WTC11 (cell line): ENCODE results near the gene FUZ. TPM values are rescaled to one million over a fixed set of nuclear protein-coding genes. Genes with fewer than 3 reads are reported as not detected.
A peak's percentile ranks its signal among the peaks of the same experiment; 100 is the strongest.

Experiments
- ATAC-seq: fragments of 200-7000 bp; cut with Tn5 transposase; 2 replicates; pipeline ENCODE4 v1.10.0; 2021; ENCODE audit warnings: mild to moderate bottlenecking, moderate library complexity
- CTCF ChIA-PET: fragments of 300-600 bp; sonication (Branson Sonifier 250); formaldehyde crosslinking; loops from one replicate; lab custom pipeline; 2021; ENCODE audit warnings: antibody characterized with exemption; lab: Charles Lee
- POLR2A ChIA-PET: fragments of 350-600 bp; sonication (Branson Sonifier 250); formaldehyde crosslinking; loops from one replicate; lab custom pipeline; 2021; ENCODE audit warnings: antibody characterized with exemption; lab: Charles Lee
- DNase-seq: peaks from one replicate; pipeline ENCODE4 v3.0.0; 2021; ENCODE audit warnings: low spot score
- H3K27ac Mint-ChIP-seq: 2 replicates; pipeline ENCODE4 v1.8.0; 2021; ENCODE audit warnings: mixed read lengths
- H3K27me3 Mint-ChIP-seq: 2 replicates; pipeline ENCODE4 v1.8.0; 2021; ENCODE audit warnings: low read depth, mild to moderate bottlenecking, moderate library complexity, mixed read lengths
- H3K36me3 Mint-ChIP-seq: 2 replicates; pipeline ENCODE4 v1.8.0; 2021; ENCODE audit warnings: mixed read lengths
- H3K4me1 Mint-ChIP-seq: 2 replicates; pipeline ENCODE4 v1.8.0; 2022; ENCODE audit warnings: mixed read lengths
- H3K4me3 Mint-ChIP-seq: 2 replicates; pipeline ENCODE4 v1.8.0; 2021; ENCODE audit warnings: mild to moderate bottlenecking, moderate library complexity, mixed read lengths
- H3K9me3 Mint-ChIP-seq: 2 replicates; pipeline ENCODE4 v1.8.0; 2021; ENCODE audit warnings: mixed read lengths
- EMX1 ChIP-seq: fragments of 250-450 bp; sonication (Bioruptor Pico); IDR thresholded peaks from 2 replicates; pipeline ENCODE4 v1.8.0; 2021; ENCODE audit warnings: mild to moderate bottlenecking
- ETV6 ChIP-seq: sonication (generic); formaldehyde crosslinking; IDR thresholded peaks from 2 replicates; pipeline ENCODE4 v1.8.1; 2022; ENCODE audit warnings: mild to moderate bottlenecking, missing genetic modification reagents
- GTF2I ChIP-seq: fragments of 250-450 bp; sonication (Bioruptor Pico); conservative IDR thresholded peaks from 2 replicates; pipeline ENCODE4 v1.4.0; 2021; ENCODE audit warnings: mild to moderate bottlenecking
- HMGA2 ChIP-seq: fragments of 250-450 bp; sonication (Bioruptor Pico); IDR thresholded peaks from 2 replicates; pipeline ENCODE4 v1.4.0; 2021; ENCODE audit warnings: mild to moderate bottlenecking, moderate library complexity
- IRF2 ChIP-seq: sonication (generic); formaldehyde crosslinking; IDR thresholded peaks from 2 replicates; pipeline ENCODE4 v1.8.0; 2022; ENCODE audit warnings: low read depth, missing genetic modification reagents, borderline replicate concordance
- KAT7 ChIP-seq: sonication (generic); formaldehyde crosslinking; IDR thresholded peaks from 2 replicates; pipeline ENCODE4 v1.8.1; 2023; ENCODE audit warnings: missing genetic modification reagents, mild to moderate bottlenecking, borderline replicate concordance
- MYBL2 ChIP-seq: sonication (generic); formaldehyde crosslinking; IDR thresholded peaks from 2 replicates; pipeline ENCODE4 v1.8.1; 2023; ENCODE audit warnings: mild to moderate bottlenecking, moderate library complexity, missing genetic modification reagents
- NR1H2 ChIP-seq: sonication (generic); formaldehyde crosslinking; IDR thresholded peaks from 2 replicates; pipeline ENCODE4 v1.9.0; 2021; ENCODE audit warnings: mild to moderate bottlenecking, moderate library complexity, missing genetic modification reagents
- NR3C1 ChIP-seq: sonication (generic); formaldehyde crosslinking; conservative IDR thresholded peaks from 2 replicates; pipeline ENCODE4 v1.8.1; 2023; ENCODE audit warnings: low read depth, mild to moderate bottlenecking, missing genetic modification reagents
- PRRX2 ChIP-seq: fragments of 250-450 bp; sonication (Bioruptor Pico); IDR thresholded peaks from 2 replicates; pipeline ENCODE4 v1.8.0; 2021; ENCODE audit warnings: mild to moderate bottlenecking
- RELA ChIP-seq: sonication (generic); formaldehyde crosslinking; IDR thresholded peaks from 2 replicates; pipeline ENCODE4 v1.8.1; 2022; ENCODE audit warnings: missing genetic modification reagents, mild to moderate bottlenecking, borderline replicate concordance
- RORB ChIP-seq: fragments of 250-450 bp; sonication (Bioruptor Pico); IDR thresholded peaks from 2 replicates; pipeline ENCODE4 v1.9.0; 2021; ENCODE audit warnings: mild to moderate bottlenecking
- SMAD4 ChIP-seq: sonication (generic); formaldehyde crosslinking; IDR thresholded peaks from 2 replicates; pipeline ENCODE4 v1.8.0; 2022; ENCODE audit warnings: mild to moderate bottlenecking, missing genetic modification reagents
- TEAD1 ChIP-seq: sonication (generic); formaldehyde crosslinking; IDR thresholded peaks from 2 replicates; pipeline ENCODE4 v1.8.0; 2022; ENCODE audit warnings: mild to moderate bottlenecking, missing genetic modification reagents
- TP53 ChIP-seq: sonication (generic); formaldehyde crosslinking; IDR thresholded peaks from 2 replicates; pipeline ENCODE4 v1.8.1; 2023; ENCODE audit warnings: mild to moderate bottlenecking, missing genetic modification reagents
- ZNF219 ChIP-seq: sonication (generic); formaldehyde crosslinking; IDR thresholded peaks from 2 replicates; pipeline ENCODE4 v1.8.0; 2023; ENCODE audit warnings: missing genetic modification reagents, mild to moderate bottlenecking, borderline replicate concordance
- ZNF396 ChIP-seq: fragments of 250-450 bp; sonication (Bioruptor Pico); IDR thresholded peaks from 2 replicates; pipeline ENCODE4 v1.8.0; 2021; ENCODE audit warnings: mild to moderate bottlenecking, moderate library complexity, borderline replicate concordance
- ZNF671 ChIP-seq: fragments of 250-450 bp; sonication (Bioruptor Pico); IDR thresholded peaks from 2 replicates; pipeline ENCODE4 v1.8.0; 2021; ENCODE audit warnings: mild to moderate bottlenecking
- total RNA-seq: library from RNA; stranded (reverse); gene quantifications from 3 replicates; pipeline ENCODE4 v1.2.3, GENCODE V29; 2021
- TF ChIP-seq, protein P1 (sequence below): fragments of 250-450 bp; sonication (Bioruptor Pico); IDR thresholded peaks from 2 replicates; pipeline ENCODE4 v1.9.0; 2021; ENCODE audit warnings: mild to moderate bottlenecking
- TF ChIP-seq, protein P2 (sequence below): sonication (generic); formaldehyde crosslinking; IDR thresholded peaks from 2 replicates; pipeline ENCODE4 v1.8.1; 2023; ENCODE audit warnings: mild to moderate bottlenecking, missing genetic modification reagents, moderate library complexity
- TF ChIP-seq, protein P3 (sequence below): fragments of 250-450 bp; sonication (Bioruptor Pico); IDR thresholded peaks from 2 replicates; pipeline ENCODE4 v1.8.0; 2021; ENCODE audit warnings: mild to moderate bottlenecking
- TF ChIP-seq, protein P4 (sequence below): fragments of 250-450 bp; sonication (Bioruptor Pico); IDR thresholded peaks from 2 replicates; pipeline ENCODE4 v2.1.2; 2022; ENCODE audit warnings: mild to moderate bottlenecking, moderate library complexity
- TF ChIP-seq, protein P5 (sequence below): sonication (generic); formaldehyde crosslinking; IDR thresholded peaks from 2 replicates; pipeline ENCODE4 v1.8.0; 2022; ENCODE audit warnings: mild to moderate bottlenecking, missing genetic modification reagents
- TF ChIP-seq, protein P6 (sequence below): fragments of 250-450 bp; sonication (Bioruptor Pico); IDR thresholded peaks from 2 replicates; pipeline ENCODE4 v1.9.0; 2021; ENCODE audit warnings: mild to moderate bottlenecking, borderline replicate concordance
- TF ChIP-seq, protein P7 (sequence below): sonication (generic); formaldehyde crosslinking; IDR thresholded peaks from 2 replicates; pipeline ENCODE4 v1.8.1; 2022; ENCODE audit warnings: low read depth, missing genetic modification reagents, borderline replicate concordance

Gene FUZ
- total RNA-seq, 1 experiment from 2014 or later: 35.1 TPM

DNA sequence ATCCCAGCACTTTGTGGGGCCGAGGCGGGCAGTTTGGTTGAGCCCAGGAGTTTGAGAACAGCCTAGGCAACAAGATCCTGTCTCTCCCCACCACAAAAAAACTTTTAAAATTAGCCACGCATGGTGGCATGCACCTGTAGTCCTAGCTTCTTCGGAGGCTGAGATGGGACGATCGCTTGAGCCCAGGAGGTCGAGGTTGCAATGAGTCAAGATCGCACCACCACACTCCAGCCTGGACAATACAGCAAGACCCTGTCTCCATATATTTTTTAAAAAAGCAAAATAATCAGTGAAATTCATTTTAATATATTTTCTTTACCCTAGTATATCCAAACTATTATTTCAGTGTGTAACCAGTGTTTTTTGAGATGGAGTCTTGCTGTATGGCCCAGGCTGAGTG, 38.1 kb downstream of the FUZ start:
- Mint-ChIP-seq H3K36me3 (peaks cover 3% of the 10 kb centered on the region; the same call in 1 of the 2 replicates), H3K4me1 (no peaks in the 10 kb centered on the region), H3K9me3 (no peaks in the 10 kb centered on the region), H3K27me3 (no peaks in the 10 kb centered on the region), H3K27ac (no peak overlapping the region), H3K4me3 (no peak overlapping the region)
- ChIA-PET POLR2A (interaction anchor here (0.7 kb wide), 1 partner anchor 135 kb away, joined by 3 read pairs; no protein-coding TSS in a partner anchor), CTCF (no interaction called here)
- DNase-seq: no peak
- no peak for ATAC-seq
- TF ChIP-seq, protein P1, sequence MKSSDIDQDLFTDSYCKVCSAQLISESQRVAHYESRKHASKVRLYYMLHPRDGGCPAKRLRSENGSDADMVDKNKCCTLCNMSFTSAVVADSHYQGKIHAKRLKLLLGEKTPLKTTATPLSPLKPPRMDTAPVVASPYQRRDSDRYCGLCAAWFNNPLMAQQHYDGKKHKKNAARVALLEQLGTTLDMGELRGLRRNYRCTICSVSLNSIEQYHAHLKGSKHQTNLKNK (CRISPR knock-in tag): no peak
- TF ChIP-seq NR1H2 (CRISPR knock-in tag) (no peak), MYBL2 (no peak), RELA (CRISPR knock-in tag) (no peak), ZNF219 (CRISPR knock-in tag) (no peak), NR3C1 (CRISPR knock-in tag) (no peak), HMGA2 (CRISPR knock-in tag) (no peak), ZNF671 (CRISPR knock-in tag) (no peak), PRRX2 (CRISPR knock-in tag) (no peak), ZNF396 (no peak)
- TF ChIP-seq, protein P2, sequence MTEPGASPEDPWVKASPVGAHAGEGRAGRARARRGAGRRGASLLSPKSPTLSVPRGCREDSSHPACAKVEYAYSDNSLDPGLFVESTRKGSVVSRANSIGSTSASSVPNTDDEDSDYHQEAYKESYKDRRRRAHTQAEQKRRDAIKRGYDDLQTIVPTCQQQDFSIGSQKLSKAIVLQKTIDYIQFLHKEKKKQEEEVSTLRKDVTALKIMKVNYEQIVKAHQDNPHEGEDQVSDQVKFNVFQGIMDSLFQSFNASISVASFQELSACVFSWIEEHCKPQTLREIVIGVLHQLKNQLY (CRISPR knock-in tag): no peak
- TF ChIP-seq, protein P3, sequence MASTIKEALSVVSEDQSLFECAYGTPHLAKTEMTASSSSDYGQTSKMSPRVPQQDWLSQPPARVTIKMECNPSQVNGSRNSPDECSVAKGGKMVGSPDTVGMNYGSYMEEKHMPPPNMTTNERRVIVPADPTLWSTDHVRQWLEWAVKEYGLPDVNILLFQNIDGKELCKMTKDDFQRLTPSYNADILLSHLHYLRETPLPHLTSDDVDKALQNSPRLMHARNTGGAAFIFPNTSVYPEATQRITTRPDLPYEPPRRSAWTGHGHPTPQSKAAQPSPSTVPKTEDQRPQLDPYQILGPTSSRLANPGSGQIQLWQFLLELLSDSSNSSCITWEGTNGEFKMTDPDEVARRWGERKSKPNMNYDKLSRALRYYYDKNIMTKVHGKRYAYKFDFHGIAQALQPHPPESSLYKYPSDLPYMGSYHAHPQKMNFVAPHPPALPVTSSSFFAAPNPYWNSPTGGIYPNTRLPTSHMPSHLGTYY (CRISPR knock-in tag): no peak
- TF ChIP-seq, protein P4, sequence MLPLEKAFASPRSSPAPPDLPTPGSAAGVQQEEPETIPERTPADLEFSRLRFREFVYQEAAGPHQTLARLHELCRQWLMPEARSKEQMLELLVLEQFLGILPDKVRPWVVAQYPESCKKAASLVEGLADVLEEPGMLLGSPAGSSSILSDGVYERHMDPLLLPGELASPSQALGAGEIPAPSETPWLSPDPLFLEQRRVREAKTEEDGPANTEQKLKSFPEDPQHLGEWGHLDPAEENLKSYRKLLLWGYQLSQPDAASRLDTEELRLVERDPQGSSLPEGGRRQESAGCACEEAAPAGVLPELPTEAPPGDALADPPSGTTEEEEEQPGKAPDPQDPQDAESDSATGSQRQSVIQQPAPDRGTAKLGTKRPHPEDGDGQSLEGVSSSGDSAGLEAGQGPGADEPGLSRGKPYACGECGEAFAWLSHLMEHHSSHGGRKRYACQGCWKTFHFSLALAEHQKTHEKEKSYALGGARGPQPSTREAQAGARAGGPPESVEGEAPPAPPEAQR: no peak

DNA sequence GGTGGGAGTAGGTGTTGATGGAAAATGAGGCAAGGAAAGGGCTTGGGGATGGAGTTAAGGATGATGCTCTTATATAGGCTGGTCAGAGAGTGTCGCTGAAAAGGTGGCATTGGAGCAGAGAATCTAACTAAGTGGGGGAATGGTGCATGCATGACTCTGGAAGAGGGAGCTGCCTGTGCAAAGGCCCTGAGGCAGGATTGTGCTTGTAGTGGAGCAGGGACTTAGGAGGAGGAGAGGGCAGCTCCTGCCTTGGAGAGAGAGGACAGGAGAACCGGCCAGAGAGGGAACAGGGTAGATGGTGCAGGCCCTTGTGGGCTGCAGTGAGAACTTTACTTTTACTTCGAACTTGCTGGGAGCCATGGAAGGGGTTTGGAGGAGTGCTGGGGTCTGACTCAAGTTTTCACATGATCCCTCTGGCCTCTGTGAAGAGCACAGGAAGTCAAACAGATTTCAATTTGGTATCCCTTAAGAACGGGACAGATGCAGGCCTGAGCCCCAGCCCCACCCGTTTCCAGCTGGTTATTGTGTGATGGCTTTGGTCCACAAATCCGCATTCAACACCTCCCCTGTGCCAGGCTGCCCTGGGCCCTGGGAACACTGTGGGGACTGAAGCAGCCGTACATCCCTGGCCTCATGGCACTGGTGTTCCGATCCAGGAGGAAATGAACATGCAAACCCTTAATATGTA, 39.3 kb downstream of the FUZ start:
- H3K4me3 Mint-ChIP-seq: no peak overlapping the region
- H3K27ac Mint-ChIP-seq: peak overlapping the region; percentile 70; the same call in 1 of the 2 replicates
- DNase-seq (no peak), ATAC-seq (no peak)
- no peaks in the 10 kb centered on the region for H3K4me1 Mint-ChIP-seq
- no peaks in the 10 kb centered on the region for H3K27me3 Mint-ChIP-seq
- POLR2A ChIA-PET: no interaction called here
- H3K36me3 Mint-ChIP-seq: peaks cover 3% of the 10 kb centered on the region; the same call in 1 of the 2 replicates
- CTCF ChIA-PET: no interaction called here
- H3K9me3 Mint-ChIP-seq: no peaks in the 10 kb centered on the region
- TF ChIP-seq GTF2I (no peak), RORB (CRISPR knock-in tag) (no peak), EMX1 (CRISPR knock-in tag) (no peak), TEAD1 (CRISPR knock-in tag) (no peak), ETV6 (CRISPR knock-in tag) (no peak), IRF2 (CRISPR knock-in tag) (no peak), TP53 (no peak), KAT7 (CRISPR knock-in tag) (no peak), SMAD4 (CRISPR knock-in tag) (no peak)
- TF ChIP-seq, protein P5, sequence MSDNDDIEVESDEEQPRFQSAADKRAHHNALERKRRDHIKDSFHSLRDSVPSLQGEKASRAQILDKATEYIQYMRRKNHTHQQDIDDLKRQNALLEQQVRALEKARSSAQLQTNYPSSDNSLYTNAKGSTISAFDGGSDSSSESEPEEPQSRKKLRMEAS (CRISPR knock-in tag): no peak
- TF ChIP-seq, protein P6, sequence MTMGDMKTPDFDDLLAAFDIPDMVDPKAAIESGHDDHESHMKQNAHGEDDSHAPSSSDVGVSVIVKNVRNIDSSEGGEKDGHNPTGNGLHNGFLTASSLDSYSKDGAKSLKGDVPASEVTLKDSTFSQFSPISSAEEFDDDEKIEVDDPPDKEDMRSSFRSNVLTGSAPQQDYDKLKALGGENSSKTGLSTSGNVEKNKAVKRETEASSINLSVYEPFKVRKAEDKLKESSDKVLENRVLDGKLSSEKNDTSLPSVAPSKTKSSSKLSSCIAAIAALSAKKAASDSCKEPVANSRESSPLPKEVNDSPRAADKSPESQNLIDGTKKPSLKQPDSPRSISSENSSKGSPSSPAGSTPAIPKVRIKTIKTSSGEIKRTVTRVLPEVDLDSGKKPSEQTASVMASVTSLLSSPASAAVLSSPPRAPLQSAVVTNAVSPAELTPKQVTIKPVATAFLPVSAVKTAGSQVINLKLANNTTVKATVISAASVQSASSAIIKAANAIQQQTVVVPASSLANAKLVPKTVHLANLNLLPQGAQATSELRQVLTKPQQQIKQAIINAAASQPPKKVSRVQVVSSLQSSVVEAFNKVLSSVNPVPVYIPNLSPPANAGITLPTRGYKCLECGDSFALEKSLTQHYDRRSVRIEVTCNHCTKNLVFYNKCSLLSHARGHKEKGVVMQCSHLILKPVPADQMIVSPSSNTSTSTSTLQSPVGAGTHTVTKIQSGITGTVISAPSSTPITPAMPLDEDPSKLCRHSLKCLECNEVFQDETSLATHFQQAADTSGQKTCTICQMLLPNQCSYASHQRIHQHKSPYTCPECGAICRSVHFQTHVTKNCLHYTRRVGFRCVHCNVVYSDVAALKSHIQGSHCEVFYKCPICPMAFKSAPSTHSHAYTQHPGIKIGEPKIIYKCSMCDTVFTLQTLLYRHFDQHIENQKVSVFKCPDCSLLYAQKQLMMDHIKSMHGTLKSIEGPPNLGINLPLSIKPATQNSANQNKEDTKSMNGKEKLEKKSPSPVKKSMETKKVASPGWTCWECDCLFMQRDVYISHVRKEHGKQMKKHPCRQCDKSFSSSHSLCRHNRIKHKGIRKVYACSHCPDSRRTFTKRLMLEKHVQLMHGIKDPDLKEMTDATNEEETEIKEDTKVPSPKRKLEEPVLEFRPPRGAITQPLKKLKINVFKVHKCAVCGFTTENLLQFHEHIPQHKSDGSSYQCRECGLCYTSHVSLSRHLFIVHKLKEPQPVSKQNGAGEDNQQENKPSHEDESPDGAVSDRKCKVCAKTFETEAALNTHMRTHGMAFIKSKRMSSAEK (CRISPR knock-in tag): no peak
- TF ChIP-seq, protein P7, sequence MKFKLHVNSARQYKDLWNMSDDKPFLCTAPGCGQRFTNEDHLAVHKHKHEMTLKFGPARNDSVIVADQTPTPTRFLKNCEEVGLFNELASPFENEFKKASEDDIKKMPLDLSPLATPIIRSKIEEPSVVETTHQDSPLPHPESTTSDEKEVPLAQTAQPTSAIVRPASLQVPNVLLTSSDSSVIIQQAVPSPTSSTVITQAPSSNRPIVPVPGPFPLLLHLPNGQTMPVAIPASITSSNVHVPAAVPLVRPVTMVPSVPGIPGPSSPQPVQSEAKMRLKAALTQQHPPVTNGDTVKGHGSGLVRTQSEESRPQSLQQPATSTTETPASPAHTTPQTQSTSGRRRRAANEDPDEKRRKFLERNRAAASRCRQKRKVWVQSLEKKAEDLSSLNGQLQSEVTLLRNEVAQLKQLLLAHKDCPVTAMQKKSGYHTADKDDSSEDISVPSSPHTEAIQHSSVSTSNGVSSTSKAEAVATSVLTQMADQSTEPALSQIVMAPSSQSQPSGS (CRISPR knock-in tag): no peak
- TF ChIP-seq, protein P2 (CRISPR knock-in tag): no peak
